OCI-LY1 (cell line): ENCODE measurements around the gene IL22.

ENCODE experiments used
- H2AFZ ChIP-seq: fragments of 200-600 bp; sonication (generic), shearing (Covaris generic); 2 replicates; pipeline ENCODE4 v1.6.0; 2014; ENCODE audit warnings: antibody characterized with exemption, mild to moderate bottlenecking, low read length
- H3F3A ChIP-seq: fragments of 200-600 bp; sonication (generic), shearing (Covaris generic); 2 replicates; pipeline ENCODE4 v1.6.0; 2014; ENCODE audit warnings: mild to moderate bottlenecking, antibody characterized with exemption, low read length, moderate library complexity; ENCODE audit not compliant: insufficient read depth
- H3K27ac ChIP-seq: fragments of 200-600 bp; sonication (generic); 2 replicates; pipeline ENCODE4 v1.5.1; 2014; ENCODE audit warnings: low read length, mixed run types, mild to moderate bottlenecking, low read depth; ENCODE audit not compliant: poor library complexity, severe bottlenecking
- H3K27me3 ChIP-seq: fragments of 200-600 bp; sonication (generic); 2 replicates; pipeline ENCODE4 v1.6.0; 2014; ENCODE audit warnings: antibody characterized with exemption, mild to moderate bottlenecking, low read length, moderate library complexity; ENCODE audit not compliant: insufficient read depth
- H3K36me3 ChIP-seq: fragments of 200-600 bp; sonication (generic); 2 replicates; pipeline ENCODE4 v1.6.1; 2014; ENCODE audit warnings: mild to moderate bottlenecking, antibody characterized with exemption, low read length, moderate library complexity, mixed read lengths; ENCODE audit not compliant: insufficient read depth
- H3K4me1 ChIP-seq: fragments of 200-600 bp; sonication (generic); 2 replicates; pipeline ENCODE4 v1.5.1; 2014; ENCODE audit warnings: mild to moderate bottlenecking, low read length, moderate library complexity; ENCODE audit not compliant: insufficient read depth, severe bottlenecking
- H3K4me2 ChIP-seq: fragments of 200-600 bp; sonication (generic), shearing (Covaris generic); 2 replicates; pipeline ENCODE4 v1.6.1; 2014; ENCODE audit warnings: low read length
- H3K4me3 ChIP-seq: fragments of 200-600 bp; sonication (generic); 2 replicates; pipeline ENCODE4 v1.5.1; 2014; ENCODE audit warnings: low read length, low read depth, mild to moderate bottlenecking, mixed read lengths; ENCODE audit not compliant: poor library complexity, severe bottlenecking
- H3K79me2 ChIP-seq: fragments of 200-600 bp; shearing (Covaris generic); 2 replicates; pipeline ENCODE4 v1.6.1; 2016; ENCODE audit warnings: mixed run types, low read length, mixed read lengths; ENCODE audit not compliant: insufficient read depth
- H3K9ac ChIP-seq: fragments of 200-600 bp; sonication (generic), shearing (Covaris generic); 2 replicates; pipeline ENCODE4 v1.6.1; 2014; ENCODE audit warnings: mild to moderate bottlenecking, low read length, mixed read lengths
- H3K9me2 ChIP-seq: fragments of 200-600 bp; sonication (generic), shearing (Covaris generic); 2 replicates; pipeline ENCODE4 v1.6.1; 2014; ENCODE audit warnings: low read depth, mild to moderate bottlenecking, low read length, mixed read lengths
- H3K9me3 ChIP-seq: fragments of 200-600 bp; shearing (Covaris generic); 2 replicates; pipeline ENCODE4 v1.6.1; 2014; ENCODE audit warnings: low read length, mixed read lengths
- H4K20me1 ChIP-seq: fragments of 200-600 bp; sonication (generic), shearing (Covaris generic); 2 replicates; pipeline ENCODE4 v1.6.0; 2016; ENCODE audit warnings: mild to moderate bottlenecking, low read length; ENCODE audit not compliant: insufficient read depth
- CTCF ChIP-seq: fragments of 200-600 bp; sonication (generic), shearing (Covaris generic); IDR thresholded peaks from 2 replicates; pipeline ENCODE4 v1.5.1; 2017; ENCODE audit warnings: mild to moderate bottlenecking, antibody characterized with exemption, low read length, moderate library complexity, mixed read lengths
- EZH2 ChIP-seq: fragments of 200-600 bp; sonication (generic), shearing (Covaris generic); IDR thresholded peaks from 2 replicates; pipeline ENCODE4 v1.8.0; 2017; ENCODE audit warnings: borderline replicate concordance, mixed run types, mild to moderate bottlenecking, antibody characterized with exemption, low read length, moderate library complexity, mixed read lengths

The IL22 gene

GRCh38 chr12:68237078-68237477 lies 16.3 kb downstream of the IL22 start:
- H4K20me1 ChIP-seq: no peaks in the 10 kb centered on the region
- H3K9me2 ChIP-seq: no peaks in the 10 kb centered on the region
- peak overlapping the region; percentile 48 for H3K4me3 ChIP-seq
- H3K4me1 ChIP-seq: peaks cover 28% of the 10 kb centered on the region
- H2AFZ ChIP-seq: peak overlapping the region; percentile 56
- peak overlapping the region; percentile 8; the same call in 1 of the 2 replicates for H3K9ac ChIP-seq
- H3K27me3 ChIP-seq: no peaks in the 10 kb centered on the region
- H3K27ac ChIP-seq: no peak overlapping the region
- H3F3A ChIP-seq: no peaks in the 10 kb centered on the region
- H3K36me3 ChIP-seq: no peaks in the 10 kb centered on the region
- TF ChIP-seq EZH2 (no peak), CTCF (peak; percentile 34; the same call in 1 of the 2 replicates)
- H3K79me2 ChIP-seq: no peaks in the 10 kb centered on the region
- H3K9me3 ChIP-seq: no peaks in the 10 kb centered on the region
- H3K4me2 ChIP-seq: peak overlapping the region; percentile 68

GRCh38 chr12:68236421-68237059 lies 16.9 kb downstream of the IL22 start:
- Histone ChIP-seq H3K79me2 (no peaks in the 10 kb centered on the region), H2AFZ (peak overlapping the region; percentile 56), H3K9me3 (no peaks in the 10 kb centered on the region), H3K4me2 (peak overlapping the region; percentile 68), H3F3A (no peaks in the 10 kb centered on the region), H3K4me3 (peak overlapping the region; percentile 48), H3K27ac (no peak overlapping the region), H3K9me2 (no peaks in the 10 kb centered on the region), H3K4me1 (peaks cover 28% of the 10 kb centered on the region), H3K36me3 (no peaks in the 10 kb centered on the region), H3K9ac (peak overlapping the region; percentile 8; the same call in 1 of the 2 replicates), H3K27me3 (no peaks in the 10 kb centered on the region), H4K20me1 (no peaks in the 10 kb centered on the region)
- TF ChIP-seq EZH2: no peak
- no peak for TF ChIP-seq CTCF

GRCh38 chr12:68235576-68235975 lies 17.8 kb downstream of the IL22 start:
- Histone ChIP-seq H3F3A (no peaks in the 10 kb centered on the region), H2AFZ (no peak overlapping the region)

More at GRCh38 chr12:68235576-68235975, 17.8 kb downstream of the IL22 start:
- TF ChIP-seq CTCF (no peak), EZH2 (no peak)
- peaks cover 19% of the 10 kb centered on the region for H3K4me1 ChIP-seq
- no peaks in the 10 kb centered on the region for H3K79me2 ChIP-seq
- H3K9me3 ChIP-seq: no peaks in the 10 kb centered on the region
- H3K4me2 ChIP-seq: no peak overlapping the region
- no peaks in the 10 kb centered on the region for H3K9me2 ChIP-seq
- no peaks in the 10 kb centered on the region for H3K36me3 ChIP-seq
- no peaks in the 10 kb centered on the region for H4K20me1 ChIP-seq
- no peak overlapping the region for H3K4me3 ChIP-seq
- no peak overlapping the region for H3K27ac ChIP-seq
- H3K9ac ChIP-seq: no peak overlapping the region
- no peaks in the 10 kb centered on the region for H3K27me3 ChIP-seq
